CD4-positive, alpha-beta T cell treated with Interleukin-1 beta for 1 hour (primary cell): ENCODE data around the gene IL21R.
"Not testable (repeated sequence)": the region's sequence is repeated elsewhere in the genome, so short reads cannot be mapped to it uniquely, and the experiment has no call there.

Source experiments
- DNase-seq, 2 donors: peaks; one replicate each; pipeline ENCODE4 v3.0.0-alpha.2; 2020 to 2022

The IL21R gene

DNA sequence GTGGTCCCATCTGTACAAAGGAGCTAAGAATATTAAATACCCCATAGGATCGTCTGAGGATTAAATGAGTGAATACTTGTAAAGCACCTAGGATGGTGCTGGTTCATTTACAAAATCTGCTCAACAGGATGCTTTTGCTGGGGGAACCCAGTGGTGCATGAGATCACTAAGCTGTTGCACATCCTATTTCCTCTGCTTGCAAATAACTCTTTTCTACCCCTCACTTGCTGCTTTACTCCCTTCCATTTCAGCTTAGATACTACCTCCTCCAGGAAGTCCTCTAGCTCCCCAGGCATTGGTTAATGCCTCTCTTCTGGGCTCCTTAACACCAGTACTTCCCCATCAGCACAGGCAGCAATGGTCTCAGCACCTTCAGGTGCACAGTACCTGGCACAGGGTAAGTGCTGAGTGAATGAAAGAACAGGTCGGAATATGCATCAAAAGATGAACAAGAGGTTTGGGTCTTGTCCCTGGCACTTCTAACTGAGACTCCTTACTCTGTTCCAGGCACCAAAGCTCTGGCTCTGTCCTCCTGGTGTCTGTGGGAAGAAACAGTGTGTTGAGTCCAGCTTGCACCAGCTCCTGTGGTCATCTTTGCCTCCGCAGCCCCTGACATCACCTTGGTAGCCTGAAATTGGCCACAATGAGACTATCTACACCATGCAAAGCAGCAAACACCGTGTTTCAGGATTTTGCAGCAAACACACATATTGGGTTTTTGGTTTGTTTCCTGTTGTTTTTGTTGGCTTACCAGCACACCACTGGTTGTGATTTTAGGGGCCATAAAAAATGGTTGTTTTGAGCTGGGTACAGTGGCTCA, 24.1 kb upstream of the IL21R start:
- no peak for DNase-seq

DNA sequence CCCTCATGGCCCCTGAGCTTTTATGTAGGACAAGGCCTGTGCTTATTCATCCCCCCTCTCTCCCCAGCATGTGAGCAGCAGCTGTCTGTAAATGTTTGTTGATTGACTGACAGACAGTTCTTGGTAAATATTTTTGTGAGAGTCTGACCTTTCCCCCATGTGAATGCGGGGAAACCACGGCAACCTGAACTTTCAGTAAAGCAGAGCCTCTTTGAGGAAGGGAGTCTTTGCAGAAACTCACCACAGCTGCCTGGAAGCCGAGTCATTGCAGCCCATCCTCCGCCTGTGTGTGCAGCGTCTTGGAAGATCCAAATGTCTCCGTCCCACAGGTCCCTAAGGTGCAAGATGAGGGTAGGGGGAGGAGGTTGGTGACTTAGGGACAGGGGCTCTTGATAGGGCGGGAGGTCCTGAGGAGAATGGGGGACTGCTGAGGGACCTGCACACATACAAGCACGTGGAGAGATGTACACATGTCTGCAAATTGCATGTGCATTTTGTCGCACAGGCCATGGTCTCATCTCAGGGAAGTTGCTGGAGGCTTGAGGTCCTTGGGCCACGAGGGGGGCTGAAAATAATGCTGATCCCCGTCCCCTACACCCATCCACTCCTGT, 23.0 kb upstream of the IL21R start:
- DNase-seq, result no peak

DNA sequence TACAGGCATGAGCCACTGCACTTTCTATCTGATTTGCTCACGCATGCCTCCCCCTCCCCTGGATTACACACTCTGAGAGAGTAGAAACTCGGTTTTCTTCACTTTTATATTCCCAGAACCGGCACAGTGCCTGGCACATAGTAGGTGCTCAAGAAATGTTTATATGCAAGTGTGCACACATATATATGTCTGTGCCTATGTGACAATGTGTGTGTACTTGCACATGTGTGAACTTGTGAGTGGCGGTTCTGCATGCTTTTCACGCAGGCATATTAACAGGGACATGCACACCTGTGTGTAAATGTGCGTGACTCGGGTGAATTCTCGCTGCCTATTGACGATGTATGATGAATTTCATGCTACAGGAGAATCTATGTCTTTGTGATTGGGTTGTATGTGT, 22.1 kb upstream of the IL21R start:
- no peak for DNase-seq

DNA sequence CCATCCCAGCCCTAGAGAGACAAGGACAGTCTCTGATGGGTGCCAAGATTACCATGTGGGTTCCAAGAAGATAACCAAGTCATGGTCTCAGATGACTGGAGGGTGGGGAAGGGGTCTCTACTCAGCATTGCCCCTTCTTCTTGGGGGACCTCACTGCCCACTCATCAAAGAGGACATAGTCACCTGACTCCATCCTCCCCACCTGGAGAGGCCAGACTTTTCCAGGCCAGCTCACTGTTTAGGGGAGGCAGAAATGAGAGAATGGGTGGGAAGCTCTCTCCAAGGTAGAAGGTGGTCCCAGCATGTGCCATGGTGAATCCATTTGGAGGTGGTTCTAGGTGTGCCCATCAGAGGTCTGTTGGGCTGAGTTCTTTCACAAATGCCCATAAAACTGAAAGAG, 20.7 kb upstream of the IL21R start:
- DNase-seq, result no peak

DNA sequence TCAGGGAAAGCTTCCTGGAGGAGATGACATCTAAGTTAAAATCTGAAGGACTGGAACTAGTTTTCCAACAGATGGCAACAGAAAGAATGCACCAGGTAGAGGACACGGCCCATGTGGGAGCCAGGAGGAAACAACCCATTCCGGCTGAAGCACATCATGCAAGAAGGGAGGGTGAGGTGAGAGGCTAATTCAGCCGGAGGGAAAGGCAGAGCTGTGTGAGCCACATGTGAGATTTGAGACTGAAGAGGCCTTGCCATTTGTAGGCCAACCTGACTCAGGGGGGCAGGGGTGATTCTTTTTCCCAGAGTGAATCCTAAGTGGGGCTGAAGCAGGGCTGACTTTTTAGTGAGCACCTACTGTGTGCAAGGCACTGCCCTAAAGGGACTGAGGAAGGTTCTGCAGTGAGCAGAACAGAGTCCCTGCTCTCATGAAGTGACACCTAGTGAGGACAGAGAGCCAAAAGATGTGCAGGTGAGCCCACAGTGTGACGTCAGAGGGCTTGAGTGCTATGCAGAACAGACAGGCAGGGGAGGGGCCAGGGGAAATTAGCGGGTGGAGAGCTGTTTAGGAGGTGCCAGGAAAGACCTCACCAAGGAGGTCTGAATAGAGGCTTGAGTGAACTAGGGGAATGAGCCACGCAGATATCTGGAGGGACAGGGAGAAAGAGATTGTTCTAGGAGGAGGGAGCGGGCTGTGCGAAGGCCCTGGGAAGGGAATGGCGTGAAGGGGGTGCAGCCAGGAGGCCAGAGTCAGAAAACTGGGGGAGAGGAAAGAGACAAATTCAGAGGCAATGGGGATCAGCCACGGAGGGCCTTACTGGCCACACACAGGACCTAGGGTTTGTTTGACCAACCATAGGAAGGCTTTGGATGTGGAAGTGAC, 19.8 kb upstream of the IL21R start:
- no peak for DNase-seq

DNA sequence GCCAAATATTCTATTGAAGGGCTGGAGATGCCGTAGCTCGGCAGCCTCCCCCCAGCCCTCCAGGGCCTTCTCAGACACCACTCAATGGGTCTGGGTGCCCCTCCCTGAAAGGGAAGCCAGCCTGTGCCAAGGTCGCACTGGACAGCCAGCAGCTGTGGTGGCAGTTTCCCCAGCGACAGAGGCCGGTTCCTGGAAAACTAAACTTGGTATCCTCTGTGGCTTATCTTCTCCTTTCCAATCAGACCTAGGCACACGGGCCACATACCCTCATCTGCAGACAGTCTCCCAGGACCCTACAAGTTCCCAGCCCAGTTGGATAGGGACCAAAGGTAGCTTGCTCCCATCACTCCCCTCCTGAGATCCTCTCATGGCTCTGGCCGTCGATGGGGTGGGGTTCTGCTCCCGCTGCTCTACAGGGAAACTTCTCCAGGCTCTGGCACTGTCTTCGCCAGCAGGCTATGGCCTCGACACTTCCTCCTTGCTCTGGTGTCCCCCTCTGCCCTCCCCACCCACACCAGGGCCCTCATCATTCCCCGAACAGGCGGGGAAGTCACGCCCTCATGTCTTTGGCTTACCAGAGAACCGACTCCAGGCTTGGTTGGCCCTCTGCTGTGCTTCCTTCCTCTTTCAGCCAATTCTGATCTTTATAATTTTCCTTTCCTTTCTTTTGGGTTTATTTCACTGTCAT, 18.3 kb upstream of the IL21R start:
- peak in 1 of 2 donors; percentile 54 for DNase-seq

DNA sequence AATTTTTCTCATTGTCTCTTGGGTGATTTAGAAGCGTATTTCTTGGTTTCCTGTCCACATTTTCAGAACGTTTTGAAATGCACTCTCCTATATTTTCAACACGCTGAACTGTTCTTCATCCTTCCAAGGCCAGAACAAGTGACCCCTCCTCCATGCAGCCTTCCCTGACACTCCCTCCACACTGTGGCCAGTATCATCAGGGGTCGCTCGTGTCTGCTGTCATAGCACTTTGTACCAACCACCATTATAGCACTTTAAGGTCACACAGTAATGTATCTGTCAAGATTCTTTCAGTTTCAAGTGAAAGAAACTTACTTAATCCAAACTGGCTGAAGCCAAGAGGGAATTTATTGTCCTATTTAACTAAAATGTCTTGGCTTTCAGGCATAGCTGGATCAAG, 17.5 kb upstream of the IL21R start:
- DNase-seq, result no peak

DNA sequence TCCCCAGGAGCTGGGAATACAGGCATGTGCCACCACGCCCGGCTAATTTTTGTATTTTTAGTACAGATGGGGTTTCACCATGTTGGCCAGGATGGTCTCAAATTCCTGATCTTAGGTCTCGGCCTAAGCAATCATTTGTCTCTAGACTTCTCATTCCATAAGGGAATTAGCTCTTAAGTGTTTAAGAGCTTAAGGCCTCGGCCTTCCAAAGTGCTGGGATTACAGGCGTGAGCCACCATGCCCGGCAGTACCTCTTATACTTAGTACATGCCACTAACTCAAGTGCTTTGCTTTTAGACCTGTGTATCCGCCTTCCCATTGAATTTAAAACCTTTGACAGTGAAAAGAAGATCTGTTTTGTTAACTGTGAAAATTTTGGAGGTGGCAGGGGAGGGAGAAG, 16.6 kb upstream of the IL21R start:
- no peak for DNase-seq

DNA sequence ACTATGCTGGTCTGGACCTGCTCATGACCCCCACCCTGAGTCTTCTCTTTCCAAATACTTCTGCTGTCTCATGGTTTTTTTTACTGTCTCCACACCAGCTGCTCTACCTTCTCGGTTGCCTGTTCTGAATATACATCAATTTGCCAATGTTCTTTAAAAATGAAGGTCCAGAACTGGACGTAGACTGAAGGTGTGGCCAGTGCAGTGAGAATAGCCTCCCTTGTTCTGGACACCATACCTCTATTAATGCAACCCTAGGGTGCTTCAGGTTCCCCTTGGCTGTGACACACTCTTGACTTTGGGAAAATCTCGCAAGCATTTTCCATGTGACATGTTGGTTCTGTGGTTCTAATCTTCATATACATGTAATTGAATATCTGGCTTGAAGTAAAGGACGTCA, 15.3 kb upstream of the IL21R start:
- no peak for DNase-seq

DNA sequence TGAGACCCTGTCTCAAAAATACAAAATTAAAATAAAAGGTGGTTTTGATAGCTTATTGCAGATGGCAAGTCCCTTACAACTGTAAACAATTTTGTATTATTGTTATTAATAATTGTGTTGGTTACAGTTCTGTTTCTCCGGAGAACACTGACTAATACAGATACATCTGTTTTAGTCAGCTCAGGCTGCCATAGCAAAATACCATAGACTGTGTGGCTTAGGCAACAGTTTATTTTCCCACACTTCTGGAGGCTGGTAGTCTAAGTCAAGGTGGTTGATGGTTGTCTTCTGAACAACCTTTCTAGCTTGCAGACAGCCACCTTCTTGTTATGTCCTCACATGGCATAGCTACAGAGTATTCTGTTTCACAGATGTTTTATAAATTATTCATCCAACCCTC, 14.2 kb upstream of the IL21R start:
- no peak for DNase-seq

DNA sequence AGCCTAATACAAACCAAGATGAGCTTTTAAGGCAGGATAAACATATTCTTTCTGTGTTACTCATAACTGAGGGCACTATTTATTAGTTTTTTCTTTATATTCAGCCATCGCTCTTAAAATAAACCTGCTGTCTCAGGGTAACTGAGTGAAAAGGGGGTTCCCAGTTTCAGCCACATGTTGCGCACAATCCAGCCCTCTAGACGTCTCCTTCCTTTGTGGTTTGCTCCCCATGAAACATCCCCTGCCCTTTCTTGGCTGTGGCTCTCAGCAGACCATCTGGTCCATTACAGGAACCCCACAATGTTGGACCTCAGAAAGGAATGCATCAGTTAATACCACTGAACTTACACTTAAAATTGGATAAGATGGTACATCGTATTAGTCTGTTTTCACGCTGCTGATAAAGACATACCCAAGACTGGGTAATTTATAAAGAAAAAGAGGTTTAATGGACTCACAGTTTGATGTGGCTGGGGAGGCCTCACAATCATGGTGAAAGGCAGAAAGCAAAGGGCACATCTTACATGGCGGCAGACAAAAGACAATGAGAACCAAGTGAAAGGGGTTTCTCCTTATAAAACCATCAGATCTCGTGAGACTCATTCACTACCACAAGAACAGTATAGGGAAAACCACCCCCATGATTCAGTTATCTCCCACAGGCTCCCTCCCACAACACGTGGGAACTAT, 12.6 kb upstream of the IL21R start:
- no peak for DNase-seq

DNA sequence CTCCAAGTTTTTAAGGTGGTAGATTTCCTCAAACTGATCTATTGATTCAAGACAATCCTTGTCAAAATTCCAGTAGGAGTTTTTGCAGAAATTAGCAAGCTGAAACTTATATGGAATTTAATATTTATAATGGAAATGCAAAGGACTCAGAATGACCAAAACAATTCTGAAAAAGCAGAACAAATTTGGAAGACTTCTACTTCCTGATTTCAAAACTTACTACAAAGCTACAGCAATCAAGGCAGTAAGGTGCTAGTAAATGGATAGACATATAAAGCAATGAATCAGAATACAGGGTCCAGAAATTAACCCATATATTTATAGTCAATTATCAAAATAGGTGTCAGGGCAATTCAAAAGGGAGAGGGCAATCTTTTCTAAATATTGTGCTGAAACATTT, 11.8 kb upstream of the IL21R start:
- DNase-seq, result no peak

DNA sequence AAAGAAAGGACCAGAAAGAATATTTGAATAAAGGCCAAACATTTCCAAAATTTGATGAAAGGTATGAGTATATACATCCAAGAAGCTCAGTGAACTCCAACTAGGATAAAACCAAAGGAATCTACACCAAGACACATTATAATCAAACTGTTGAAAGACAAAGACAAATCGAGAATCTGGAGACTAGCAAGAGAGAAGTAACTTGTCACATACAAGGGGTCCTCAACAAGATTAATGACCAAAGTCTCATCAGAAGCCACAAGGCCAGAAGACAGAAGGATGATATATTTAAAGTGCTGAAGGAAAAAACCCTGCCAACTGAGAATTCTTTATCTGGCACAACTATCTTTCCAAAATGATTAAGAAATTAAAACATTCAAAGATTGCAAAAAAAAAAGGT, 9.3 kb upstream of the IL21R start:
- no peak for DNase-seq

DNA sequence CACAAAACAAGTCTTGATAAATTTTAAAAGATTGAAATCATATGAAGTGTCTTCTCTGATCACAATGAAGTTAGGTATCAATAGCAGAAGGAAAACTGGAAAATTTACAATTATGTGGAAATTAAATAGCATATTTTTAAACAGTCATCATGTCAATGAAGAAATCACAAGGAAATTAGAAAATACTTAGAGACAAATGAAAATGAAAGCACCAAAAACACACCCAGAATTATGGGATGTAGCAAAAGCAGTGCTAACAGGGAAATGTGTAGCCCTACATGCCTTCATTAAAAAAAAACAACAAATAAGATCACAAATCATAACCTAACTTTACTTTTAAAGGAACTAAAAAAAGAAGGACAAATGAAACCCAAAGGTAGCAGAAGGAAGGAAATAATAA, 7.5 kb upstream of the IL21R start:
- DNase-seq, result no peak

DNA sequence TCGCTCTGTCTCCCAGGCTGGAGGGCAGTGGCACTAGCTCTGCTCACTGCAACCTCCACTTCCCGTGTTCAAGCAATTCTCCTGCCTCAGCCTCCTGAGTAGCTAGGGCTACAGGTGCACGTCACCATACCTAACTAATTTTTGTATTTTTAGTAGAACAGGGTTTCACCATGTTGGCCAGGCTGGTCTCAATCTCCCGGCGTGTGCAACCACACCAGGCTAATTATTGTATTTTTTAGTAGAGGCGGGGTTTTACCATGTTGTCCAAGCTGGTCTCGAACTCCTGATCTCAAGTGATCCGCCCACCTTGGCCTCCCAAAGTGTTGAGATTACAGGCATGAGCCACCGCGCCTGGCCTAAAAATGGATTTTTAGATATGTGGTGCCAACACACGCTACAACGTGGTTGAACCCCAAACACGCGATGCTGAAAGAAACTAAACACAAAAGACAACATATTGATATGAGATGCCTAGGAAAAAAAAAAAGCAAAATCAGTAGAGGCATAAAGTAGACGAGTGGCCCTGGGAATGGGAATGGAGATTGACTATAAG, 3.6 kb upstream of the IL21R start:
- DNase-seq, result not testable (repeated sequence)

DNA sequence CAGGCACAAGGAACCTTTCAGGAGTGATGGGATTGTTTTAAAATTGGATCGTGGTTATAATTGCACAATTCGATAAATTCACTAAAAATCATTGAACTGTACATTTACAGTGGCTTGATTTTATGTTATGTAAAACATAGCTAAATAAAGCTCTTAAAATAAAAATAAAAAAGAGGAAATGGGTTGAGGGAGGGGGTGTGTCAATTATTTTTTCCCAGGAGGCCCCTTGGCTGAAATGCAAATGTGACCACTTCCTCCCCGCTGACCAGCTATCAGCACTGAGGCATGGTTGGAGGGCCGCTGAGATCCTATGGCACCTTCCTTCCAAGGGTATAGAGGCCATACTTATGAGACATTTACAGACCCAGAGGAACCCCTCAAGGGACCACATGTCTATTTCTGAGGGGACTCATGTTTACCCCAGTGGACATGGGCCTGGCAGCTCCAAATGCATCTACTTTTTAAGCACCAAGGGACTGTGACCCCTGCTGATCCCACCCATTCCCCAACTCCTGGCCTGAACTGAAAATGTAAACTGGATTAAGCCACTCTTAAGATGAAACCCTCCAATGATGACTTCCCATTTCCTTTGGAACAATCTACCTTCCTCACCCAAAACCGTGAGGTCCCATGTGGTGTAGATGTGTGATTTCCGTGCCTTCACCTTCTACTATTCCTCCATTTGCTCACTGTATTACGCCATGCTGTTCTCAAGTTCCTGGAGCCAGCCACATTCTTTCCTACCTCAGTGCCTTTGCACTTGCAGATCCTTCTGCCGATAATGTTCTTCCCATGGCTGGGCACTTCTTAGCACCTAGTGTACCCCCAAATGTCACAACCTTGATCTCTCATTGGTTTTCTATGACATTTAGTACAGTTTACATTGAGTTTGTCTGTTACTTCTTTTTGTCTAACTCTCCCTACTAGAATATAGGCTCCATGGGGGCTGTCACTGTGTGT, 2.8 kb upstream of the IL21R start:
- peak in 1 of 2 donors; percentile 55 for DNase-seq

DNA sequence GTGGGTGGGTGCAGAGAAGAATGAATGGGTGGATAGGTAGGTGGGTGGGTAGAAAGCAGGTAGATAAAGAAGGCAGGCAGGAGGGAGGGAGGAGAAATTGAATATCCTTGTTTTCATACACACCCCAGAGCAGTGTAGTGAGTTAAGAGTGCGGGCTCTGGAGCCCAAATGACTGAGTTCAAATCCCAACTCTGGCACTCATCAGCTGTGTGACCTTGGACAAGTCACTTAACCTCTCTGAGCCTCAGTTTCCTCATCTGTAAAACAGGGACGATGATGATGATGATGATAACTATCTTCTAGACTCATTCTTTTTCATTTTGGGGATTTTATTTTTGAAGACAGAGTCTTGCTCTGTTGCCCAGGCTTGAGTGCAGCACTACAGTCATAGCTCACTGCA, 2.0 kb upstream of the IL21R start:
- DNase-seq, result no peak

DNA sequence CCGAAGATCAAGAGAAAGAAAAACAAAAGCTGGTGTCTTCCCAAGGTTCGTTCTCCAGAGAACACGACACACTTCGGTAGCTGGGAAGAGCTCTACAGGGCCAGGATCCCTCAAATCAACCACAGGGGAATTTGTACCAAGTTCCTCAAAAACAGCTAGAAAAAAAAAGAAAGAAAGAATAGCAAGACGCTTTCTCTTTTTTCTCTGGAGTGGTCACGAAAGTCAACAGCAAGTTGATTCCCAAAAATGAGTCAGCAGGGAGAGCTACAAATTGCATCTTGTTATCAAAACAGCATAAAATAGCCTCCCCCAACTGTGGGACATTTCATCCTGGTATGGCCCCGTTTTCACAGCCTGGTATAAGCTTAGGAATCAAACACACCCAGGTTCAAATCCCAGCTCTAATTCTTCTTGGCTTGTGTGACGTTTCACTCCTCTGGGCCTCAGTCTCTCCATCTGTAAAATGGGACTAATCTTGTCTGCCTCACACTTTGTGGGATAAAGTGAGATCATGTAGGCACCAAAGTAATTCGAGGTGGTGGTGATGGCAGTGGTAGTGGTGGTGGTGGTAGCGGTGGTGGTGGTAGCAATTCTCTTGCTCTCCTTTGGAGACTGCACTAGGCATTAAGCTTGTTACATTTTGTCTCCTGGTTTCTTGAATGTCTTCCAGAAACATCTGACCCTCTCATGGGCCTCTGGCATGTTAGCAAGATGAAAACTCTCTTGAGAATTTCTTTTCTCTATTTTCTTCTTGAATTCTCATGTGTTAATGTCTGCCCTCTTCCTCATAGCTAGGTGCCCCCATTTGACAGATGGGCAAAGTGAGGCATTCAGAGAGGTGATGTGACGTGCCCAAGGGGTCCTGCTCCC, 988 bp upstream of the IL21R start:
- DNase-seq, result no peak

DNA sequence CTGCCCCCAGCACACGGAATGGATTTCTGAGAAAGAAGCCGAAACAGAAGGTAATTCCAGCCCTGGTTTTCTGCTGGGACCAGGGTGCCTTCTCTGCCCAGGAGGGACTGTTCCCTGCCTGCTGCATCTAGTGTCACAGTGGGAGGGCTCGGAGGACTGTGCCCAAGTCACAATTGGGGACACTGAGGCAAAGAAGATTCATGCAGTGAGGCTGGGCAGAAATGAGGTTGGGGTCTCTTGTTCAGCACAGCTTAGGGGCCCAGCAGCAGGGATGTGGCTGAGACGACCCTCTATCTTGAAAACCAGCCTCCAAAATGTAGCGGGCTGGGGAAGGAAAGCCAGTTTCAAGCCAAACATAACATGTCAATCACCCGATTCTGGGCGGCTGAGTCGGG, 592 bp downstream of the IL21R start:
- no peak for DNase-seq
